Measurements from ENCODE around the gene TCF19.

- TF ChIP-seq ZNF8 (CRISPR knock-in tag; IDR thresholded peaks at IDR 0.05) (no peak), ZNF70 (CRISPR knock-in tag; IDR thresholded peaks at IDR 0.05) (no peak), TOX (CRISPR knock-in tag; IDR thresholded peaks at IDR 0.05; ENCODE audit: borderline replicate concordance) (no peak), CSRNP3 (CRISPR knock-in tag; IDR thresholded peaks at IDR 0.05) (no peak), RARB (CRISPR knock-in tag; IDR thresholded peaks at IDR 0.05) (no peak), ZC3H10 (CRISPR knock-in tag; IDR thresholded peaks at IDR 0.05) (no peak), TSHZ2 (CRISPR knock-in tag; IDR thresholded peaks at IDR 0.05) (no peak)
Measured at GRCh38 chr6:31125162-31125561, 33.2 kb upstream of the TCF19 start.

Measured in SK-N-SH treated with all-trans-retinoic acid at 6 μM for 48 hours (cell line).